Esophagus squamous epithelium (tissue), 4 donors: ENCODE results near the gene AGTRAP.

ENCODE experiments used
- POLR2A ChIP-seq, 4 donors: fragments of 450-650 bp; IDR thresholded peaks; one replicate each; pipeline ENCODE4 v1.6.1; 2017; ENCODE audit warnings: antibody characterized with exemption in 4 of 4, mild to moderate bottlenecking in 4 of 4, moderate library complexity in 3 of 4
- TF ChIP-seq, protein P1 (sequence below), 6 experiments: fragments of 450-650 bp in 4 of 6; fragments of 200-600 bp in 2 of 6; sonication (generic) in 2 of 6; IDR thresholded peaks; one replicate each; pipeline ENCODE4 v1.5.1; 2016 to 2019; ENCODE audit warnings: antibody characterized with exemption in 6 of 6, mild to moderate bottlenecking in 4 of 6, moderate library complexity in 4 of 6

- TF ChIP-seq, protein P1, sequence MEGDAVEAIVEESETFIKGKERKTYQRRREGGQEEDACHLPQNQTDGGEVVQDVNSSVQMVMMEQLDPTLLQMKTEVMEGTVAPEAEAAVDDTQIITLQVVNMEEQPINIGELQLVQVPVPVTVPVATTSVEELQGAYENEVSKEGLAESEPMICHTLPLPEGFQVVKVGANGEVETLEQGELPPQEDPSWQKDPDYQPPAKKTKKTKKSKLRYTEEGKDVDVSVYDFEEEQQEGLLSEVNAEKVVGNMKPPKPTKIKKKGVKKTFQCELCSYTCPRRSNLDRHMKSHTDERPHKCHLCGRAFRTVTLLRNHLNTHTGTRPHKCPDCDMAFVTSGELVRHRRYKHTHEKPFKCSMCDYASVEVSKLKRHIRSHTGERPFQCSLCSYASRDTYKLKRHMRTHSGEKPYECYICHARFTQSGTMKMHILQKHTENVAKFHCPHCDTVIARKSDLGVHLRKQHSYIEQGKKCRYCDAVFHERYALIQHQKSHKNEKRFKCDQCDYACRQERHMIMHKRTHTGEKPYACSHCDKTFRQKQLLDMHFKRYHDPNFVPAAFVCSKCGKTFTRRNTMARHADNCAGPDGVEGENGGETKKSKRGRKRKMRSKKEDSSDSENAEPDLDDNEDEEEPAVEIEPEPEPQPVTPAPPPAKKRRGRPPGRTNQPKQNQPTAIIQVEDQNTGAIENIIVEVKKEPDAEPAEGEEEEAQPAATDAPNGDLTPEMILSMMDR (IDR thresholded peaks at IDR 0.05), result no peak
- TF ChIP-seq POLR2A (IDR thresholded peaks at IDR 0.05), result no peak
Measured at GRCh38 chr1:11701981-11702803, 33.7 kb upstream of the AGTRAP start.
